Fibroblast of lung (primary cell): ENCODE data around the gene CST11. TPM values are rescaled to one million over a fixed set of nuclear protein-coding genes. Genes with fewer than 3 reads are reported as not detected.

Experiments used
- DNase-seq, 2 donors: peaks; one replicate each; pipeline versions ENCODE4 v3.0.0 to v3.0.0-alpha.2; 2010; ENCODE audit warnings: low read depth in 2 of 2
- H2AFZ ChIP-seq: 2 replicates; pipeline ENCODE4 v1.5.1; 2012; ENCODE audit warnings: low read length, control low read depth, inconsistent platforms
- H3K27ac ChIP-seq: 2 replicates; pipeline ENCODE4 v1.5.1; 2011; ENCODE audit warnings: low read length, control low read depth; ENCODE audit not compliant: insufficient read depth
- H3K27me3 ChIP-seq: 2 replicates; pipeline ENCODE4 v1.5.1; 2011; ENCODE audit warnings: mild to moderate bottlenecking, low read length; ENCODE audit not compliant: control insufficient read depth, insufficient read depth
- H3K36me3 ChIP-seq: 2 replicates; pipeline ENCODE4 v1.5.1; 2011; ENCODE audit warnings: low read length; ENCODE audit not compliant: control insufficient read depth, insufficient read depth
- H3K4me1 ChIP-seq: 2 replicates; pipeline ENCODE4 v1.5.1; 2011; ENCODE audit warnings: low read length; ENCODE audit not compliant: control insufficient read depth, insufficient read depth; ENCODE audit errors: extremely low read depth
- H3K4me2 ChIP-seq: 2 replicates; pipeline ENCODE4 v1.5.1; 2011; ENCODE audit warnings: low read length, control low read depth; ENCODE audit not compliant: insufficient read depth; ENCODE audit errors: extremely low read depth
- H3K4me3 ChIP-seq, 4 experiments: fragments of 200-600 bp in 1 of 4; sonication (generic) in 1 of 4; replicated peaks in 1 of 4; 2 replicates each; pipeline ENCODE4 v1.5.1; 2011 to 2016; ENCODE audit warnings: low read length in 4 of 4, low read depth in 3 of 4, mild to moderate bottlenecking in 3 of 4, control low read depth in 2 of 4, inconsistent platforms in 1 of 4, mixed read lengths in 1 of 4; ENCODE audit not compliant: insufficient read depth in 1 of 4; ENCODE audit errors: control extremely low read depth in 1 of 4
- H3K79me2 ChIP-seq: 2 replicates; pipeline ENCODE4 v1.5.1; 2012; ENCODE audit warnings: mild to moderate bottlenecking, low read length, inconsistent platforms; ENCODE audit not compliant: control insufficient read depth, insufficient read depth
- H3K9ac ChIP-seq: 2 replicates; pipeline ENCODE4 v1.5.1; 2011; ENCODE audit warnings: mild to moderate bottlenecking, low read length, control low read depth; ENCODE audit not compliant: insufficient read depth
- H3K9me3 ChIP-seq: 2 replicates; pipeline ENCODE4 v1.5.1; 2012; ENCODE audit warnings: low read depth, low read length; ENCODE audit not compliant: control insufficient read depth, insufficient read depth
- H4K20me1 ChIP-seq: 2 replicates; pipeline ENCODE4 v1.5.1; 2011; ENCODE audit warnings: low read length; ENCODE audit not compliant: control insufficient read depth, insufficient read depth; ENCODE audit errors: extremely low read depth
- EZH2 ChIP-seq: IDR thresholded peaks from 2 replicates; pipeline ENCODE4 v1.5.1; 2012; ENCODE audit warnings: low read length, control low read depth, mild to moderate bottlenecking; ENCODE audit errors: missing control alignments
- polyA plus RNA-seq, 2 donors: library from polyadenylated mRNA; depleted of rRNA in 1 of 2; stranded (reverse) in 1 of 2; unstranded in 1 of 2; fragments of >200 nt; gene quantifications; 2 replicates each; pipeline ENCODE4 v1.2.1, GENCODE V29; 2011 to 2012; ENCODE audit warnings: missing spikeins in 1 of 2
- total RNA-seq: library from RNA; depleted of rRNA; stranded (reverse); fragments of >200 nt; gene quantifications from 2 replicates; pipeline ENCODE4 v1.2.1, GENCODE V29; 2014
- TF ChIP-seq, protein P1 (sequence below), 2 donors: IDR thresholded peaks in 1 of 2; conservative IDR thresholded peaks in 1 of 2; 1 replicate in 1 of 2; 2 replicates in 1 of 2; pipeline ENCODE4 v1.5.1; 2011 to 2012; ENCODE audit warnings: low read length in 2 of 2, control low read depth in 1 of 2, inconsistent platforms in 1 of 2, low read depth in 1 of 2, mild to moderate bottlenecking in 1 of 2

CST11 gene
- total and polyA plus RNA-seq, 2 donors (not counting 1 experiment from before 2014, with no cell fraction given), result not detected

DNA sequence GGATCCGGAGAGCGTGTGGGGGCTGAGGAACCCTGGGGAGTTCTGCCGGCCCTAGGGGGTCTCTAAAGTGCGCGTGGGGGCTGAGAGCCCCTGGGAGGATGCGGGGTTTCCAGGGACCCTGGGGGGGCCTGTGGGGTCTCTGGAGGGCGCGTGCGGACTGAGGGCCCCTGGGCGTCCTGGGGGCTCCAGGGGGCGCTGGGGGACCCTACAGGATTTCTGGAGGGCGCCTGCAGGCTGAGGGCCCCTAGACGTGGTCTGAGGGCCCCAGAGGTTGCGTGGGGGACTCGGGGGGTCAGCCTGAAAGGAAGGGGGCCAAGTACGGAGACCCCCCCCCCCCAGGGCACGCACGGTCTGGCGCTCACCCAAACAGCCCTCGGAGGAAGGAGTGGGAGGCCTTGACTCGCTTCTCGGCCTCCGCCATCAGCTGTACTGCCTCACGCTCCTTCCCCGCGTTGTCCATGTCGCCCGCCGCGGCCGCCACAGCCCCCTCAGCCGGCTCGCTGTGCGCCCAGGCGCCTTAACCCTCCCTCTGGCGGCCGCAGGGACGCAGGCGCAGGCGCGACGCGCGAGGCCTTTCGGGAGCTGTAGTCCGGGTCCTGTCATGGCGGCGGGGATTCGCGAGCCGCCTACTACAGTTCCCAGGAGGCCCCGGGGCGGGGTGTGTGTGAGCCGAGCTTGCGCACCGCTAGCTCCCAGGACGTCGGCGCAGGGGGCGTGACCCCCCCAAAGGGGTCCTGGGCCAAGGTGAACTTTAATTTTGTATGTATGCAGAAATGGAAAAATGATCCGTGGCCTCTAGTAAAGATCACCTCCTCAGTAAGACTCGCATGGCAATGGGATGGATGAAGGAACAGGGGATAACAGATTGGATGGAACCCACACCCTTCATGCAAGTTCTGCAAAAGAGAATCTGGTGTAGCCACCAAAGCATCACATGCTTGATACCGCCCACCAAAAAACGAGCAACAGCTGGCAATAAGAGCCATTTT lies 31.4 kb downstream of the CST11 start, which contains the start of gene NAPB:
Gene NAPB (minus strand): TSS at position 546 of the 989 bp plus-strand sequence. CDS start 86 bp downstream, at position 460.
- Histone ChIP-seq H3K4me3 (peak within 1 kb of the TSS; percentile 85 to 92 (median 88)), H2AFZ (peak within 1 kb of the TSS; percentile 93), H3K27me3 (no peaks in the 10 kb centered on the region), H4K20me1 (no peaks in the 10 kb centered on the region), H3K4me2 (peak within 1 kb of the TSS; percentile 91), H3K27ac (peak within 1 kb of the TSS; percentile 85), H3K9me3 (no peaks in the 10 kb centered on the region), H3K79me2 (peaks cover 37% of the 10 kb centered on the region), H3K9ac (peak within 1 kb of the TSS; percentile 83), H3K36me3 (no peaks in the 10 kb centered on the region), H3K4me1 (no peaks in the 10 kb centered on the region)
- TF ChIP-seq, protein P1, sequence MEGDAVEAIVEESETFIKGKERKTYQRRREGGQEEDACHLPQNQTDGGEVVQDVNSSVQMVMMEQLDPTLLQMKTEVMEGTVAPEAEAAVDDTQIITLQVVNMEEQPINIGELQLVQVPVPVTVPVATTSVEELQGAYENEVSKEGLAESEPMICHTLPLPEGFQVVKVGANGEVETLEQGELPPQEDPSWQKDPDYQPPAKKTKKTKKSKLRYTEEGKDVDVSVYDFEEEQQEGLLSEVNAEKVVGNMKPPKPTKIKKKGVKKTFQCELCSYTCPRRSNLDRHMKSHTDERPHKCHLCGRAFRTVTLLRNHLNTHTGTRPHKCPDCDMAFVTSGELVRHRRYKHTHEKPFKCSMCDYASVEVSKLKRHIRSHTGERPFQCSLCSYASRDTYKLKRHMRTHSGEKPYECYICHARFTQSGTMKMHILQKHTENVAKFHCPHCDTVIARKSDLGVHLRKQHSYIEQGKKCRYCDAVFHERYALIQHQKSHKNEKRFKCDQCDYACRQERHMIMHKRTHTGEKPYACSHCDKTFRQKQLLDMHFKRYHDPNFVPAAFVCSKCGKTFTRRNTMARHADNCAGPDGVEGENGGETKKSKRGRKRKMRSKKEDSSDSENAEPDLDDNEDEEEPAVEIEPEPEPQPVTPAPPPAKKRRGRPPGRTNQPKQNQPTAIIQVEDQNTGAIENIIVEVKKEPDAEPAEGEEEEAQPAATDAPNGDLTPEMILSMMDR (conservative IDR thresholded peaks at IDR 0.05 in 1 of 2, IDR thresholded peaks at IDR 0.05 in 1 of 2; ENCODE audit: low read depth in 1 of 2, low read length in 2 of 2), result peak in 1 of 2 donors; percentile 40
- no peak for TF ChIP-seq EZH2
- DNase-seq, result peak; percentile 88 to 89

DNA sequence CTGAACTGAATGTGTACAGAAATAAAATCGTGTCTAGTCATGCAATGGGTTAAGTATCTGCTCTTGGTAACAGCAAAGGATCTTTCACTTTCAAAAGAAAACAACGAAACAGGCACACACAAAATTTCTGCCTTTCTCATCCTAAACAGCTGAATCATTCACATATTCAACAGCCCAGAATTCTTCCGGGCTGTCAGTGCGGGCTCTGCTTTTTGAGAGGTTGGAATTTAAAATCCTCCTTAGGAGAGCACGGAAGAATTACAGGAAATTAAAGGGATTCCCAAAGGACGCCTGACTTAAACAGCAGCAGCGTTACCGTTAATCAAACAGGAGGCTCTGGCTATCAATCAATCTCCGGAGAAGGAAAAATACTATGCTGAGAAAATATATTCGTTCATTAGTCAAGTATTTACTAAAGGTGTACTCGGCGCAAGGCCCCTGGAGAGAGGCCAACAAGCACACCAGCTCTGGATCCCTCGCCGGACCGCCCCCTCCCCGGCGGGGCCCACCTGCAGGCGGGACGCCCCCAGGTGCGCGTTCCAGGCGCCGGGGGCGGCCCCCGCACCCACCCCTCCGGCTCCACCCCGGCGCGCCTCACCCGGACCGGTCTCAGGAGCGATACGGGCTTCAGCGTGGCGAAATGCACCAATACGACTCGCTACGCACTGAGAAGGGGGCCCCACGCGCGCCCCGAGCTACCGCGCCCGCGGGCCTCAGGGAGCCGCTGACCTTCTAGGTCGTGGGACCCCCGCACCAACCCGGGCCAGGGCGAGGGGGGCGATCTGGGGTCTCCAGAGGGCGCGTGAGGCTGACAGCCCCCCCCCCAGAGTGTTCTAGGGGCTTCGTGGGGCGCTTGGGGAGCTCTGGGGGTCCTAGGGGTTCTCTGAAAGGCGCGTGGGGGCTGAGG lies 32.4 kb downstream of the CST11 start:
- no peaks in the 10 kb centered on the region for H3K9me3 ChIP-seq
- peak overlapping the region; percentile 91 for H3K4me2 ChIP-seq
- H3K9ac ChIP-seq, result peak overlapping the region; percentile 83
- no peaks in the 10 kb centered on the region for H3K4me1 ChIP-seq
- peak; percentile 58 to 67 for DNase-seq
- peaks cover 46% of the 10 kb centered on the region for H3K79me2 ChIP-seq
- H3K27ac ChIP-seq, result peak overlapping the region; percentile 85
- H3K36me3 ChIP-seq, result no peaks in the 10 kb centered on the region
- no peaks in the 10 kb centered on the region for H4K20me1 ChIP-seq
- peak overlapping the region; percentile 35 for H2AFZ ChIP-seq
- H3K4me3 ChIP-seq, result peak overlapping the region; percentile 85 to 92 (median 88)
- no peaks in the 10 kb centered on the region for H3K27me3 ChIP-seq
- TF ChIP-seq EZH2, result no peak
- TF ChIP-seq, protein P1 (conservative IDR thresholded peaks at IDR 0.05 in 1 of 2, IDR thresholded peaks at IDR 0.05 in 1 of 2; ENCODE audit: low read depth in 1 of 2, low read length in 2 of 2), result no peak

DNA sequence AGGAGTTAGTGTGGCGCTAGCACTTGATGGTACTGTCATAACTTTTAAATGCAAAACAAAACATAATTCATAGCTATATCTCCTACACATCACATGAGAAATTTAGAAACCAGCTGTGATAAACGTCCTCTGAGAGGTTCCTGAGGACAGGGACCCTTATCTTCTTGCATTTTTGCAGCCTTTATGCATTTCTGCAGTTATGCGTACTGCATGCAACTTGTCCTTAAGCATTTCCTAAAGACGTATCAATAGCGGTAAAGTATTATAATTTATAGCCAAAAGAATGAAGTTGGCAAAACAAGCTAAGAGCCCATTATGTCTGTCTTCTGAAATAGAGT lies 33.0 kb downstream of the CST11 start:
- TF ChIP-seq EZH2, result no peak
- Histone ChIP-seq H2AFZ (peak overlapping the region; percentile 35), H3K4me3 (peak overlapping the region; percentile 85 to 92 (median 88)), H3K27me3 (no peaks in the 10 kb centered on the region), H4K20me1 (no peaks in the 10 kb centered on the region), H3K79me2 (peaks cover 50% of the 10 kb centered on the region), H3K9ac (peak overlapping the region; percentile 27), H3K4me1 (no peaks in the 10 kb centered on the region), H3K9me3 (no peaks in the 10 kb centered on the region), H3K4me2 (peak overlapping the region; percentile 91), H3K36me3 (no peaks in the 10 kb centered on the region), H3K27ac (peak overlapping the region; percentile 85)
- DNase-seq, result no peak
